Measurements from ENCODE around the gene MBD1.

DNA sequence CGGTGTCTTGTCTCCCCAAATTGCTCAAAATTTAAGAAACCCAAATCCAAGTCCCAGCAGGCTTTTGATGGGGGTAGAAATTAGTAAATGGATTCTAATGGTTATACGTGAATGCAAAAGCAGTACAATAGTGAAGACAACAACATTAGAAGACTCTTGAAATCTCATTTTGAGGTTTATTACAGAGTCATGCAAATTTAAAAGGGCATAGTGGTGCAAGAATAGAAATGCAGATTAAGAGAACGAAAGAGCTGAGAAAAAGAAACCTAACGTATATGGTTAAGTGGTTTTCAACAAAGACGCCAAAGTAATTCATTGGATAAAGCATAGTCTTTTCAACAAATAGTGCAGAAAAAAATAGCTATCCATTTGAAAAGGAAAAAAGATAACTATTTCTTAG is 39.4 kb upstream of the MBD1 start:
- TF ChIP-seq, protein P1, sequence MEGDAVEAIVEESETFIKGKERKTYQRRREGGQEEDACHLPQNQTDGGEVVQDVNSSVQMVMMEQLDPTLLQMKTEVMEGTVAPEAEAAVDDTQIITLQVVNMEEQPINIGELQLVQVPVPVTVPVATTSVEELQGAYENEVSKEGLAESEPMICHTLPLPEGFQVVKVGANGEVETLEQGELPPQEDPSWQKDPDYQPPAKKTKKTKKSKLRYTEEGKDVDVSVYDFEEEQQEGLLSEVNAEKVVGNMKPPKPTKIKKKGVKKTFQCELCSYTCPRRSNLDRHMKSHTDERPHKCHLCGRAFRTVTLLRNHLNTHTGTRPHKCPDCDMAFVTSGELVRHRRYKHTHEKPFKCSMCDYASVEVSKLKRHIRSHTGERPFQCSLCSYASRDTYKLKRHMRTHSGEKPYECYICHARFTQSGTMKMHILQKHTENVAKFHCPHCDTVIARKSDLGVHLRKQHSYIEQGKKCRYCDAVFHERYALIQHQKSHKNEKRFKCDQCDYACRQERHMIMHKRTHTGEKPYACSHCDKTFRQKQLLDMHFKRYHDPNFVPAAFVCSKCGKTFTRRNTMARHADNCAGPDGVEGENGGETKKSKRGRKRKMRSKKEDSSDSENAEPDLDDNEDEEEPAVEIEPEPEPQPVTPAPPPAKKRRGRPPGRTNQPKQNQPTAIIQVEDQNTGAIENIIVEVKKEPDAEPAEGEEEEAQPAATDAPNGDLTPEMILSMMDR (IDR thresholded peaks at IDR 0.05; ENCODE audit: insufficient read depth, low read length), result no peak
- no peak for TF ChIP-seq POLR2AphosphoS5 (IDR thresholded peaks at IDR 0.05; ENCODE audit: low read depth)
- no peak for TF ChIP-seq GABPA (IDR thresholded peaks at IDR 0.05; ENCODE audit: low read depth)
- TF ChIP-seq, protein P2, sequence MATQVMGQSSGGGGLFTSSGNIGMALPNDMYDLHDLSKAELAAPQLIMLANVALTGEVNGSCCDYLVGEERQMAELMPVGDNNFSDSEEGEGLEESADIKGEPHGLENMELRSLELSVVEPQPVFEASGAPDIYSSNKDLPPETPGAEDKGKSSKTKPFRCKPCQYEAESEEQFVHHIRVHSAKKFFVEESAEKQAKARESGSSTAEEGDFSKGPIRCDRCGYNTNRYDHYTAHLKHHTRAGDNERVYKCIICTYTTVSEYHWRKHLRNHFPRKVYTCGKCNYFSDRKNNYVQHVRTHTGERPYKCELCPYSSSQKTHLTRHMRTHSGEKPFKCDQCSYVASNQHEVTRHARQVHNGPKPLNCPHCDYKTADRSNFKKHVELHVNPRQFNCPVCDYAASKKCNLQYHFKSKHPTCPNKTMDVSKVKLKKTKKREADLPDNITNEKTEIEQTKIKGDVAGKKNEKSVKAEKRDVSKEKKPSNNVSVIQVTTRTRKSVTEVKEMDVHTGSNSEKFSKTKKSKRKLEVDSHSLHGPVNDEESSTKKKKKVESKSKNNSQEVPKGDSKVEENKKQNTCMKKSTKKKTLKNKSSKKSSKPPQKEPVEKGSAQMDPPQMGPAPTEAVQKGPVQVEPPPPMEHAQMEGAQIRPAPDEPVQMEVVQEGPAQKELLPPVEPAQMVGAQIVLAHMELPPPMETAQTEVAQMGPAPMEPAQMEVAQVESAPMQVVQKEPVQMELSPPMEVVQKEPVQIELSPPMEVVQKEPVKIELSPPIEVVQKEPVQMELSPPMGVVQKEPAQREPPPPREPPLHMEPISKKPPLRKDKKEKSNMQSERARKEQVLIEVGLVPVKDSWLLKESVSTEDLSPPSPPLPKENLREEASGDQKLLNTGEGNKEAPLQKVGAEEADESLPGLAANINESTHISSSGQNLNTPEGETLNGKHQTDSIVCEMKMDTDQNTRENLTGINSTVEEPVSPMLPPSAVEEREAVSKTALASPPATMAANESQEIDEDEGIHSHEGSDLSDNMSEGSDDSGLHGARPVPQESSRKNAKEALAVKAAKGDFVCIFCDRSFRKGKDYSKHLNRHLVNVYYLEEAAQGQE (IDR thresholded peaks at IDR 0.05; ENCODE audit: insufficient replicate concordance, low read depth), result no peak
- TF ChIP-seq SPI1 (IDR thresholded peaks at IDR 0.05; ENCODE audit: borderline replicate concordance, low read depth), result no peak

All from HL-60 (cell line).